DMS 273 (cell line): ENCODE results near the gene ACTN1.

ENCODE experiments used
- DNase-seq: peaks from one replicate; lab custom pipeline; 2025; ENCODE audit not compliant: unreplicated experiment; lab: John Stamatoyannopoulos, UW

Gene ACTN1

GRCh38 chr14:68951800-68952530 is 27.1 kb downstream of the ACTN1 start:
- DNase-seq: no peak

DNA sequence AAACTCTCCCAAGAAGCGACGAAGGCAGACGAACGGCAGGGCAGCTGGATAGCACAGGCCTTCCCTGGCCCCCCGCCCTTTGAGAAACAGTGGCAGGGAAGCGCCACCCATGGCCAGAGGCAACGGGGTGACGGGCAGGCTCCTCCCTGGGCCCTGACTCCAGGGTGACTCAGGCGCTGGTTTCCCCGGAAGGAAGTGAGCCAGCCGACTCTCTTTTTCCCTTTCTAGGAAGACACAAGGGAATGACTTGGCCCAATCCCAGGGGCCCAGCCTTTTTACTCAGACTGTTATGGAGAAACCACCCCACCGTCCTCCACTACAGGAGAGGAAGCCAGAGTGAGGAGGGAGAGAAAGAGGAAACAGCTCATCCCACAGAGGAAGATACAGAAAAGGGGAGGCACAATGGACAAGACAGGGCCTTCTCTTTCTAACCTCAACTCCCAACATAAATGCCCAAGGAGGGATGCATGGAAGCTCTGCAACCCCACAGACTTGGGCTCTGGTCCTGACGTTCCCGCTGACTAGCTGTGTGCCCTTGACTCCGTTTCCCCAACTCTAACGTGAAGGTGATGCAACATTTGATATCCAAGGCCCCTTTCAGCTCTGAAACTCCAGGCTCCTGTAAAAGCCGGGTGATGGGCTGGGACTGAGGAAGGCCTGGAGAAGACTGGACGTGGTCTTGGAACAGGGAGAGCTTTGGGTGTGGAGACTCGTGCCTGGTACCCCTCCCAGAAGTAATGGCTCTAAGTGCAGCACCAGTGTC is 27.9 kb downstream of the ACTN1 start:
- peak; percentile 21 for DNase-seq

GRCh38 chr14:68950111-68950510 is 29.0 kb downstream of the ACTN1 start:
- no peak for DNase-seq

GRCh38 chr14:68949601-68949965 is 29.5 kb downstream of the ACTN1 start:
- DNase-seq: no peak

DNA sequence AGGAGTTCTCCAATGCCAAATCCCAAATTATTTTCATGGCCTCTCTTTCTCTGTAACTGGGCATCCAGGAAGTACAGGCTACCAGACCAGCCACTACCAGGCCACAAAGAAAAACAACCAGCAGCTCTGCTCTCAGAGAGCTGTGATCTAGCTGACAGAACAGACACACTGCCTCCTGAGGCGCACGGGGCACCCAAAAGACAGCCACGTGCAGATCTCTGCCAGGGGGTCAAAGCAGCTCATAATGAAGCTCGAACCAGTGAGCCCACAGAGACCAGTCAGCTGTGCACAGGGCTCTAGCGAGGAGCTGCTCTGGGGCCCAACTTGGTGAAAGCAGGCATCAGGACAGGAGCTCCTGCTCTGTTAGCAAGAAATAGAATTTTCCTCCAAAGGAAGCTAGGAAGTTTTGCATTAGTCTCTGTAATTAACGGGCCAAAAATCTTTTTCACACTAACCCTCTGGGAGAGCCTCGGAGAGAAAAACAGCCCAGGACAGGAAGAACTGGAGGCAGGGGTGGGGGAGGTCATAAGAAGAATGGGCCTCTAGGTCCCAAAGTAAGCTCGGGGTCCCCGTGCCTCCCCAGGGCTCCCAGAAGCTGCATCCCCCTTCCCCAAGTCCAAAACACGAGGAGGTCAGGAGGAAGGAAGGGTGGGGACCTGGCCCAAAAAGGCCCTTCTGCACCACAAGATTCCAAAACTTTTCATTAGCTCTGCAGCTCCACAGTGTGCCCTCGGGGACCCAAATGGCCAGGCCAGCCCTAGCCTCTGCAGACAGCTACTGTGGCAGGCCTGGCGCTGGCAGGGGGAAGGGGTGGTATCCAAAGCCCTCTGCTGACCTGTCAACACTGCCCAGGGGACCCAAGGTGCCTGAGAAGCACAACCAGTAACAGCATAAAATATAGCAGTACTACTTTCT is 30.2 kb downstream of the ACTN1 start:
- DNase-seq: no peak

DNA sequence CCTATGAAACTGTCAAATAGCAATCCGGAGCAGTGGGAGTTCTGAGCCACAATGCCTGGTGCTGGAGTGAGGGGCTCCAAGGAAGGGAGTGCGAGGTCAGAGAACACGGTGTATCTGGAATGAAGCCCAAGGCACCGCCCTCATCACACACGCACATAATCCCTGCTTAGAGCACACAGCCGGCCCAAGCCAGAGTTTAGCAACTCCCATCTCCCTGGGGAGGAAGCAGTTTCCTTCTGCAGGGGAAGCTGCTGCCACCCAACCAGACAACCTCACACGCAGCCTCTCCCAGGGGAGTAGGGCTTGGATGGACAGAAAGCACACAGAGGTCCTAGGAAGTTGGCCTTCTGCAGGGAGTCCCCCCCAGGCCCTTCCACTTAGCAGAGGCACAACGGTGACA is 31.3 kb downstream of the ACTN1 start:
- peak; percentile 26 for DNase-seq

DNA sequence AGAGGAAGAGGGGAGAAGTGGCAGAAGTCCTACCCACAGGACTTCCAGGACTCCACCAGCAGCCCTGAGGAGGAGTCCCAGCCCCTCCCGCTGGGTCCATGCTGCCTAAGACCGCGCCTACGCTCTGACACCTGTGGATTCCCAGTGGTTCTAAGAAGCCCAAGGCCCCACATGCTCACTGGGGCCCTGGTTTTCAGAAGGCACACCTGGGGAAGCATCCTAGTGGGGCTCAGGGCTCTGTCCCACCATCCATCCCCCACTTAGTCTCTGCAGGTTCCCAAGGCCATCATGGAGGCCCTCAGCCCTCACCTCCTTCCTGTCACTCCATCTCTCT is 32.6 kb downstream of the ACTN1 start:
- no peak for DNase-seq

DNA sequence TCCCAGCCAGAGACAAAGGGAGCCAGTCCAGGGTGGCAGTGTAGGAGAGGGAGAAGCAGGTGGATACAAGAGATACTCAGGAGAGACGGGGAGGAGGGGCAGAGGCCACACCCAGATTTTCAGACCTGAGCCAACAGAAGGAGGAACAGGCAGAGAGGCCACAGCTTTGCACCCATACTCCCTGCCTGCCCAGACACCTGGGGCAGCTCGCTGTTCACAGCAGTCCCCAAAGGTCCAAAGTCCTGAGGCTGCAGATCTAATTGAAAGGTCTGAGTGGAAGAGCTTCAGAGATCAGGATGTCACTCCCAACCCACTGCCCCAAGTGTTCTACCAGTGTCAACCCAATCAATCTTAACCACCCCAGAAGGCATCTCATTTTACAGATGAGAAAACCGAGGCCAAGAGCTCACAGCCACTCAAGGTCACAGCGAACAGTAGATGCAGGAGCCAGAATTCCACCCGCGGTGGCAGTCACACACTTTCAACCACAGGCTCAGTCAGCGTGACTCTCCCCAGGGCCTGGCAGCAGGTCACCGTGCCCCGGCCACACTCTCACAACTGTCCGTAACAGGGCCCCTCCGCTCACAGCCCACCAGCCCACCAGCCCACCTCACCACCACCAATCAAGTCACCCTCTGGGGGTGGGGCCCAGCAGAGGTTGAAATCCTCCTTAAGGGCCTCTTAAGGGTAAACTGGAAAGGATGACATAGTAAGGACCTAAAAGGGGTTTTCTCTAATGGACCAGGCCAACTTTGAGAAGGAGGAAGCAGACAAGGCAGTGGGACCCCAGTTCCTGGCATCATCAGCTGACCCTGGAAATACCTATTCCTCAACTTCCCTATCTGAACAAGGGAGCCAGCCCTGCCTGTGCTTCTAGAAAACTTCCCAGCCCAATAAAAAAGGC is 33.3 kb downstream of the ACTN1 start:
- DNase-seq: no peak

DNA sequence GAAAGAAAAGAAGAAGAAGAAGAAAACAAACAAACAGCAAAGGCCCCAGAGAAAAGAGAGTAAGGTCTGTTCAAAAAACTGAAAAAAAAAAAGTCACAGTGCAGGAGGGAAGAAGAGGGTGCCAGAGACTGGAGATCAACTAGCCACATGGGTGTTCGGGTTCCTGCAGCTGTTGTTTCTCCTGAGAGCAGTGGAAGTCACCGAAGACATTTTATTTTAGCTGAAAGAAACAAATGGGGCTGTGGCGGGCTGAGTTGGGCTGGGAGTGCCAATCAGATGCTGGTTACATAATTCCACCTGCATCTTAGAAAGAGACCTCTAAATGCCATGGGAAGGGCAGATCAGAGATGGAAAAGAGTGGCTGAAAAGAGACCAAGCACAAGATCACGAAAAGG is 33.9 kb downstream of the ACTN1 start:
- no peak for DNase-seq

DNA sequence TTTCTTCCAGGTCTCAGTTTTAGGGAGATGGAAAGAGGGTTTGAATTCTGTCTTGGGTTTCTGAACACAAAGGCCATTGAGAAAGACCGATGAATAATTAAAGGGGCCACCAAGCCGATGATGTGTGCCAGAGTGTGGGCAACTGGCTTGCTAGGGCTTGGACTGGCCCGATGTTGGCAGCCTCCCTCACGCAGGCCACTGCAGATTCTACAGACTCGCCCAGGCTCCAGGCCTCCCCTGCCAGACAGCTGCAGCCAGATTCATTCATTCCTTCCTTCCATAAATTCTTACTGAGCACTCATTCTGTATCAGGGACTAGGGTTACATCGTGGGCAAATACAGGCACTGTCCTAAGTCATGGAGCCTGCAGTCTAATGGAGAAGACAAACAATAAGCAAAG is 34.9 kb downstream of the ACTN1 start:
- DNase-seq: no peak

GRCh38 chr14:68943107-68943506 is 36.0 kb downstream of the ACTN1 start:
- DNase-seq: no peak

GRCh38 chr14:68942296-68943035 is 36.6 kb downstream of the ACTN1 start:
- DNase-seq: no peak

GRCh38 chr14:68941820-68942219 is 37.3 kb downstream of the ACTN1 start:
- DNase-seq: peak; percentile 11

DNA sequence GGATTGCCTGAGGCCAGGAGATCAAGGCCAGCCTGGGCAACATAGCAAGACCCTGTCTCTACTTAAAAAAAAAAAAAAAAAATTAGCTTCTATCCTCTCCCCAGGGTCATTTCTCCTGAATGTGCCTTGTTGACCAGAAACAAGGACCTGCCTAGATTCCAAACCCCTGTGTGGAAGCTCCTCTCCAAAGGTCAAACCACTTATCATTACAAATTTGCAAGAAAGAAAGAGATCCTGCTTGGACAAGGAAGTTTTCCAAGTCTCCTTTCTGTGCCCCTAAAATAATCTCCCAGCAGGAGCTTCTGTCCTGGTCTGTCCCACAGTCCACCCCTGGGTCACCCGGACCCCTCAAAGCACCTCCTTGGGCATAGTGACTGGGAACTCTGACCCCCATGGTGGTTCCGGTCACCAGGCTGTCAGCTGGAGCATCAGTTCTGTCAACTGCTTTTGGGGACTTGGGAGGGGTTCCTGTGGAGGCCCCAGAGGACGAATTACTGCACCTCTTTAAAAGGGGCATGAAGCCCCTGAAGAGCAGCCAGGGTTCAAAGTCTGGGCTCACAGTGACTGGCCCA is 38.4 kb downstream of the ACTN1 start:
- DNase-seq: no peak

- DNase-seq: peak; percentile 54
These were observed 39.0 kb downstream of the ACTN1 start for GRCh38 chr14:68939893-68940613.

DNA sequence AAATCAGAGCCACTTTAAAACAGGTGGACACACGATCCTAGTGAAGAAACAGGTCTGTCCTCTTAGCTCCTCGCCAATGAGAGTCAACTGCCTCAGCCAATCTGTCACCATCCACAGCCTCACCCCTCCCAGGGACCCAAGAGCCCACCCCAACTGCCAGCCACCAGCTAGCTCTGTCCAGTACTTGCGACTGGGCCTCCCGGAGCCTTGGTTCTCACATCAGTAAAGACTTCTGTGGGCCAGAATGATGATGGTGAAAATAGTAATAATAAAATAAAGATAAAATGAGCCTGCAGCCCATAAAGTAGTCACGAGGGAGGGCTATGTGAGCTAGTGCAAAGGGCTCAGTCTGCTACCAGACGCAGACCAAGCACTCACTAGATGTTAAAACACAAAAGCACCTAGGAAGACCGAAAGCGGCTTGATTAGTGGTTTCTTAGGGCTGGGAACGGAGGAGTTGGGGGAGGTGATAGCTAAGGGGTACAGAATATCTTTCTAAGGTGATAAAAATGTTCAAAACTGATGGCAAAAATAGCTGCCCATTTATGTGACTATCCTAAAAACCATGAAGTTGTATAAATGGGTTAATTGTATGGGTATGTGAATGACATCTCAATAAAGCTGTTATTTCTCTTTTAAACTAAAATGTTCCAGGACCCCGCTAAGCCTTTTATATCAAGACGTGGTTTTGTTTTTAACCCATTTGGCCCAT is 39.8 kb downstream of the ACTN1 start:
- no peak for DNase-seq

- DNase-seq: no peak
These were observed 40.6 kb downstream of the ACTN1 start for GRCh38 chr14:68938271-68939150.
